Hepatocyte (in vitro differentiated cells): ENCODE data around the gene KRTAP9-6. TPM values are rescaled to one million over a fixed set of nuclear protein-coding genes. Genes with fewer than 3 reads are reported as not detected.

Source experiments
- DNase-seq: peaks from one replicate; pipeline ENCODE4 v3.0.0-alpha.2; 2016; ENCODE audit warnings: low spot score
- H2AFZ ChIP-seq: fragments of 200-600 bp; sonication (generic); 2 replicates; pipeline ENCODE4 v1.6.0; 2016; ENCODE audit warnings: antibody characterized with exemption, mild to moderate bottlenecking
- H3K27ac ChIP-seq: fragments of 200-600 bp; sonication (generic); 2 replicates; pipeline ENCODE4 v1.5.1; 2016; ENCODE audit warnings: mild to moderate bottlenecking
- H3K27me3 ChIP-seq: fragments of 200-600 bp; sonication (generic); 2 replicates; pipeline ENCODE4 v1.6.1; 2016
- H3K36me3 ChIP-seq: fragments of 200-600 bp; sonication (generic); replicated peaks from 2 replicates; pipeline ENCODE4 v1.5.1; 2016; ENCODE audit warnings: low read depth; ENCODE audit not compliant: insufficient read depth
- H3K4me1 ChIP-seq: fragments of 200-600 bp; sonication (generic); 2 replicates; pipeline ENCODE4 v1.5.1; 2016; ENCODE audit warnings: mild to moderate bottlenecking, moderate library complexity; ENCODE audit not compliant: insufficient read depth
- H3K4me2 ChIP-seq: fragments of 200-600 bp; sonication (generic); 2 replicates; pipeline ENCODE4 v1.6.0; 2016
- H3K4me3 ChIP-seq: fragments of 200-600 bp; sonication (generic); 2 replicates; pipeline ENCODE4 v1.5.1; 2016; ENCODE audit warnings: mild to moderate bottlenecking
- H3K79me2 ChIP-seq: fragments of 200-600 bp; sonication (generic); 2 replicates; pipeline ENCODE4 v1.6.0; 2017; ENCODE audit warnings: mild to moderate bottlenecking
- H3K9me2 ChIP-seq: fragments of 200-600 bp; sonication (generic); replicated peaks from 2 replicates; pipeline ENCODE4 v1.6.0; 2017; ENCODE audit warnings: mild to moderate bottlenecking; ENCODE audit not compliant: insufficient read depth
- H3K9me3 ChIP-seq: fragments of 200-600 bp; sonication (generic); 2 replicates; pipeline ENCODE4 v1.5.1; 2016; ENCODE audit warnings: low read depth, mild to moderate bottlenecking
- H4K20me1 ChIP-seq: fragments of 200-600 bp; sonication (generic); 2 replicates; pipeline ENCODE4 v1.6.0; 2016; ENCODE audit warnings: mild to moderate bottlenecking; ENCODE audit not compliant: insufficient read depth, poor library complexity, severe bottlenecking
- EZH2 ChIP-seq: fragments of 200-600 bp; sonication (generic); IDR thresholded peaks from 2 replicates; pipeline ENCODE4 v1.6.1; 2016; ENCODE audit warnings: antibody characterized with exemption, mild to moderate bottlenecking, borderline replicate concordance
- EZH2phosphoT487 ChIP-seq: fragments of 200-600 bp; sonication (generic); IDR thresholded peaks from one replicate; pipeline ENCODE4 v1.6.1; 2018; ENCODE audit warnings: antibody characterized with exemption, mild to moderate bottlenecking, low read depth, moderate library complexity; ENCODE audit not compliant: unreplicated experiment, severe bottlenecking
- WGBS: methylation state at CpG from one replicate; pipeline ENCODE4 v1.1.6; 2016; ENCODE audit warnings: low lambda C conversion rate; ENCODE audit errors: missing lambda C conversion rate; 5-methylcytosine and 5-hydroxymethylcytosine counted together
- polyA plus RNA-seq: library from polyadenylated mRNA; unstranded; fragments of >200 nt; fragmentation: Nextera tagmentation; extraction: Ambion mirVana; gene quantifications from 2 replicates; pipeline ENCODE4 v1.2.1, GENCODE V29; 2016
- total RNA-seq: library from RNA; depleted of rRNA; stranded (reverse); fragments of >200 nt; gene quantifications from 2 replicates; pipeline ENCODE4 v1.2.3, GENCODE V29; 2014
- TF ChIP-seq, protein P1 (sequence below): fragments of 200-600 bp; sonication (generic); IDR thresholded peaks from 2 replicates; pipeline ENCODE4 v1.5.1; 2016; ENCODE audit warnings: antibody characterized with exemption, mild to moderate bottlenecking; ENCODE audit not compliant: poor library complexity

The KRTAP9-6 gene
- total and polyA plus RNA-seq, 2 experiments from 2014 or later = not detected

- H3K4me2 ChIP-seq = no peak overlapping the region
- H3K4me3 ChIP-seq = no peak overlapping the region
- H3K36me3 ChIP-seq = no peaks in the 10 kb centered on the region
- H3K4me1 ChIP-seq = no peaks in the 10 kb centered on the region
- H4K20me1 ChIP-seq = no peaks in the 10 kb centered on the region
- H3K27ac ChIP-seq = no peak overlapping the region
- no peaks in the 10 kb centered on the region for H3K79me2 ChIP-seq
- peak; percentile 0 for DNase-seq
- H3K27me3 ChIP-seq = no peaks in the 10 kb centered on the region
- no peak overlapping the region for H2AFZ ChIP-seq
- H3K9me3 ChIP-seq = no peaks in the 10 kb centered on the region
- TF ChIP-seq EZH2 (no peak), EZH2phosphoT487 (no peak)
- TF ChIP-seq, protein P1, sequence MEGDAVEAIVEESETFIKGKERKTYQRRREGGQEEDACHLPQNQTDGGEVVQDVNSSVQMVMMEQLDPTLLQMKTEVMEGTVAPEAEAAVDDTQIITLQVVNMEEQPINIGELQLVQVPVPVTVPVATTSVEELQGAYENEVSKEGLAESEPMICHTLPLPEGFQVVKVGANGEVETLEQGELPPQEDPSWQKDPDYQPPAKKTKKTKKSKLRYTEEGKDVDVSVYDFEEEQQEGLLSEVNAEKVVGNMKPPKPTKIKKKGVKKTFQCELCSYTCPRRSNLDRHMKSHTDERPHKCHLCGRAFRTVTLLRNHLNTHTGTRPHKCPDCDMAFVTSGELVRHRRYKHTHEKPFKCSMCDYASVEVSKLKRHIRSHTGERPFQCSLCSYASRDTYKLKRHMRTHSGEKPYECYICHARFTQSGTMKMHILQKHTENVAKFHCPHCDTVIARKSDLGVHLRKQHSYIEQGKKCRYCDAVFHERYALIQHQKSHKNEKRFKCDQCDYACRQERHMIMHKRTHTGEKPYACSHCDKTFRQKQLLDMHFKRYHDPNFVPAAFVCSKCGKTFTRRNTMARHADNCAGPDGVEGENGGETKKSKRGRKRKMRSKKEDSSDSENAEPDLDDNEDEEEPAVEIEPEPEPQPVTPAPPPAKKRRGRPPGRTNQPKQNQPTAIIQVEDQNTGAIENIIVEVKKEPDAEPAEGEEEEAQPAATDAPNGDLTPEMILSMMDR = no peak
- 57% methylated on average over 2 of the region's 2 CpGs for WGBS
- no peaks in the 10 kb centered on the region for H3K9me2 ChIP-seq
Observed at GRCh38 chr17:41284546-41284945, 19.4 kb downstream of the KRTAP9-6 start.

- no peak overlapping the region for H3K27ac ChIP-seq
- WGBS = 84% methylated on average over 3 of the region's 3 CpGs
- H3K9me2 ChIP-seq = no peaks in the 10 kb centered on the region
- H3K36me3 ChIP-seq = no peaks in the 10 kb centered on the region
- H4K20me1 ChIP-seq = no peaks in the 10 kb centered on the region
- H3K27me3 ChIP-seq = no peaks in the 10 kb centered on the region
- TF ChIP-seq EZH2 (no peak), EZH2phosphoT487 (no peak)
- TF ChIP-seq, protein P1 = no peak
- H3K79me2 ChIP-seq = no peaks in the 10 kb centered on the region
- H3K9me3 ChIP-seq = no peaks in the 10 kb centered on the region
- H3K4me1 ChIP-seq = no peaks in the 10 kb centered on the region
- H3K4me3 ChIP-seq = no peak overlapping the region
- DNase-seq = peak; percentile 4
- H2AFZ ChIP-seq = no peak overlapping the region
- no peak overlapping the region for H3K4me2 ChIP-seq
Observed at GRCh38 chr17:41287050-41287449, 21.9 kb downstream of the KRTAP9-6 start.

- 90% methylated on average over 1 of the region's 1 CpG for WGBS
- H3K9me3 ChIP-seq = no peaks in the 10 kb centered on the region
- no peak overlapping the region for H3K27ac ChIP-seq
- no peaks in the 10 kb centered on the region for H3K36me3 ChIP-seq
- no peak overlapping the region for H3K4me3 ChIP-seq
- H2AFZ ChIP-seq = no peak overlapping the region
- no peaks in the 10 kb centered on the region for H3K9me2 ChIP-seq
- H3K4me1 ChIP-seq = no peaks in the 10 kb centered on the region
- H4K20me1 ChIP-seq = no peaks in the 10 kb centered on the region
- H3K79me2 ChIP-seq = no peaks in the 10 kb centered on the region
- TF ChIP-seq EZH2 = no peak
- TF ChIP-seq EZH2phosphoT487 = no peak
- TF ChIP-seq, protein P1 = no peak
- no peak for DNase-seq
- H3K4me2 ChIP-seq = no peak overlapping the region
- no peaks in the 10 kb centered on the region for H3K27me3 ChIP-seq
Observed at GRCh38 chr17:41294016-41294415, 28.8 kb downstream of the KRTAP9-6 start.

GRCh38 chr17:41296846-41297245 lies 31.7 kb downstream of the KRTAP9-6 start:
- peak; percentile 63 for TF ChIP-seq EZH2phosphoT487
- no peak for TF ChIP-seq EZH2
- no peak overlapping the region for H3K4me2 ChIP-seq
- H4K20me1 ChIP-seq = no peaks in the 10 kb centered on the region
- peak; percentile 12 for DNase-seq
- H2AFZ ChIP-seq = no peak overlapping the region
- H3K27me3 ChIP-seq = no peaks in the 10 kb centered on the region
- H3K36me3 ChIP-seq = no peaks in the 10 kb centered on the region
- H3K4me1 ChIP-seq = no peaks in the 10 kb centered on the region
- H3K4me3 ChIP-seq = no peak overlapping the region
- 66% methylated on average over 1 of the region's 1 CpG for WGBS
- no peaks in the 10 kb centered on the region for H3K9me2 ChIP-seq
- no peak overlapping the region for H3K27ac ChIP-seq
- H3K9me3 ChIP-seq = no peaks in the 10 kb centered on the region
- no peaks in the 10 kb centered on the region for H3K79me2 ChIP-seq
